Activated CD4-positive, alpha-beta memory T cell treated with anti-CD3 and anti-CD28 coated beads, Interleukin-2, amount 10 ng/mL, durations not matched to agents 7 days and 5 days (primary cell): ENCODE data around the gene TALDO1. TPM values are rescaled to one million over a fixed set of nuclear protein-coding genes. Genes with fewer than 3 reads are reported as not detected.

ENCODE experiments used
- CTCF ChIA-PET: fragments of 350-600 bp; sonication (Branson Sonifier 250); formaldehyde crosslinking; loops from one replicate; lab custom pipeline; 2021; ENCODE audit warnings: antibody characterized with exemption, inconsistent platforms; lab: Charles Lee
- POLR2A ChIA-PET: fragments of 350-600 bp; sonication (Branson Sonifier 250); formaldehyde crosslinking; loops from one replicate; lab custom pipeline; 2021; ENCODE audit warnings: antibody characterized with exemption; lab: Charles Lee
- DNase-seq: peaks from one replicate; pipeline ENCODE4 v3.0.0-alpha.2; 2020
- H3K27ac Mint-ChIP-seq: one replicate; pipeline ENCODE4 v1.8.0; 2021; ENCODE audit warnings: mild to moderate bottlenecking, mixed read lengths
- H3K27me3 Mint-ChIP-seq: one replicate; pipeline ENCODE4 v1.8.0; 2021; ENCODE audit warnings: mixed read lengths
- H3K36me3 Mint-ChIP-seq: one replicate; pipeline ENCODE4 v1.8.0; 2021; ENCODE audit warnings: low read depth, mixed read lengths
- H3K4me1 Mint-ChIP-seq: one replicate; pipeline ENCODE4 v1.8.0; 2021; ENCODE audit warnings: mixed read lengths
- H3K4me3 Mint-ChIP-seq: one replicate; pipeline ENCODE4 v1.8.0; 2021; ENCODE audit warnings: mild to moderate bottlenecking, mixed read lengths
- H3K9me3 Mint-ChIP-seq: one replicate; pipeline ENCODE4 v1.8.0; 2021; ENCODE audit warnings: mixed read lengths
- total RNA-seq, 2 experiments: library from RNA; stranded (reverse); gene quantifications; one replicate each; pipeline ENCODE4 v1.2.3, GENCODE V29; 2021

Gene TALDO1
- total RNA-seq, 2 experiments from 2014 or later = 215 to 224 TPM

DNA sequence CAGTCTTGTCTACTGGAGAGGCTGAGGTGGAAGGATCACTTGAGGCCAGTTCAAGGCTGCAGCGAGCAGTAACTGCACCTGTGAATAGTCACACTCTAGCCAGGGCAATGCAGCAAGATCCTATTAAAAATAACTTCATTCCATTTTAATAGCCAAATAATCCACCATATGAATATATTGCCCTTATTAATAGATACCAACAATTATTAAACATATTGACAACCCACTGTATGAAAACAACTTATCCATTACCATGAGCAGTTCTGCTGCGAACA is 19.6 kb downstream of the TALDO1 start:
- CTCF ChIA-PET = no interaction called here
- POLR2A ChIA-PET = no interaction called here
- H3K27me3 Mint-ChIP-seq = no peaks in the 10 kb centered on the region
- no peak for DNase-seq
- peaks cover 5% of the 10 kb centered on the region for H3K4me1 Mint-ChIP-seq
- H3K36me3 Mint-ChIP-seq = peaks cover 39% of the 10 kb centered on the region
- H3K27ac Mint-ChIP-seq = peak overlapping the region; percentile 10
- no peaks in the 10 kb centered on the region for H3K9me3 Mint-ChIP-seq
- no peak overlapping the region for H3K4me3 Mint-ChIP-seq

DNA sequence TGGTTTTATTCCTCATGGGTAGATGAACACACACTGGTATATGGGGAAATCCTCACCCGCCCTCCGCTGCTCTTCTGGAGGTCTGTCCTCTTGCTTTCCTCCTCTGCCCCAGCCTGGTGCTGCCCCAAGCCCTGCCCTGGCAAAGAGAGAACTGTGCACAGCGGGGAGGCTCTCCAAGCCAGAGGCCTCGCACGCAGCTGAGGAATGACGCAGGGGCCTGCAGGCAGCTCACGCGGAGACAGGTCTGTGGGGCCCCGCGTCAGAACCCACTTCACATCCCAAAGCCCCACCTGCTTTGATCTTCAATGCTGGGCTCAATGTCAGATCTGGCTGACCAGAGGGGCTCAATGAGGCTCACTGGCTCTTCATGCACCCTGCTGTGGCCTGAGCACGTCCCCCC is 20.0 kb downstream of the TALDO1 start:
- Mint-ChIP-seq H3K9me3 (no peaks in the 10 kb centered on the region), H3K4me3 (no peak overlapping the region), H3K4me1 (peaks cover 5% of the 10 kb centered on the region), H3K27ac (peak overlapping the region; percentile 10), H3K36me3 (peaks cover 37% of the 10 kb centered on the region), H3K27me3 (no peaks in the 10 kb centered on the region)
- no peak for DNase-seq
- ChIA-PET POLR2A (no interaction called here), CTCF (no interaction called here)

DNA sequence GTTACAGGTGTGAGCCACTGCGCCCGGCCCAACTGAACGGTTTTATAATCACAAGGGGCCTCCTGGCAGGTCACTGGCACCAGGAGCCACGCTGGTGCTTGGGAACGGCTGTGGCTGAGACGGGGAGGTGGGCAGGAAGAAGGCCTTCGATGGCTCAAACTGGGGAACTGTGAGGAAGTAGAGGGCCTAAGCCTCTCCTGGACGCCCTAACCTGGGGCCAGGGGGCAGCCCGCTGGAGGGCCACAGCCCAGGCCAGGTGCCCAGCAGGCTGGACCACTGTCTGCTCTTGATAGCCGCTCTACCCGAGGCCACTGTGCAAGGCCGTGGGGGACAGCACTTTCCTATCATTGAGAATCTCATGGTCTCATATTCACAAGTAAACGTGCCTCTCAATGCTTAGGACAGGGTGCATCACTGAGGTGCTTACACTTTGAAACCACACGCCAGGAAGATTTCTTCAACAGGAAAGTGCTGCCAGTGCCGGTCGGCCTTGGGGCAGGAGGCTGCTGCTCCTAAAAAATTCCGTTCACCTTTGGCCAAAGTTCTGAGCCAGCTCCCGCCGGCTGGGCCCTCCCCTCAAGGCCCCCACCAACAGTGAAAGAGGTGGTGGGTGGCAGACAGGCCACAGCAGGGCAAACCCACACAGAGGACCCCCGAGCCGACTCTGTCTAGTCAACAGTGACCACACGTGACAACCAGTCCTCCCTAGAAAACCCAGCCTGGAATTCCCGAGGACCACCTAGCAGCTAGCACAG is 22.8 kb downstream of the TALDO1 start:
- POLR2A ChIA-PET = interaction anchor here (1.4 kb wide), 1 partner anchor 25 kb away, joined by 5 read pairs; no protein-coding TSS in a partner anchor
- CTCF ChIA-PET = no interaction called here
- Mint-ChIP-seq H3K9me3 (no peaks in the 10 kb centered on the region), H3K4me1 (peaks cover 11% of the 10 kb centered on the region), H3K27ac (no peak overlapping the region), H3K36me3 (peaks cover 15% of the 10 kb centered on the region), H3K4me3 (no peak overlapping the region), H3K27me3 (no peaks in the 10 kb centered on the region)
- DNase-seq = no peak

DNA sequence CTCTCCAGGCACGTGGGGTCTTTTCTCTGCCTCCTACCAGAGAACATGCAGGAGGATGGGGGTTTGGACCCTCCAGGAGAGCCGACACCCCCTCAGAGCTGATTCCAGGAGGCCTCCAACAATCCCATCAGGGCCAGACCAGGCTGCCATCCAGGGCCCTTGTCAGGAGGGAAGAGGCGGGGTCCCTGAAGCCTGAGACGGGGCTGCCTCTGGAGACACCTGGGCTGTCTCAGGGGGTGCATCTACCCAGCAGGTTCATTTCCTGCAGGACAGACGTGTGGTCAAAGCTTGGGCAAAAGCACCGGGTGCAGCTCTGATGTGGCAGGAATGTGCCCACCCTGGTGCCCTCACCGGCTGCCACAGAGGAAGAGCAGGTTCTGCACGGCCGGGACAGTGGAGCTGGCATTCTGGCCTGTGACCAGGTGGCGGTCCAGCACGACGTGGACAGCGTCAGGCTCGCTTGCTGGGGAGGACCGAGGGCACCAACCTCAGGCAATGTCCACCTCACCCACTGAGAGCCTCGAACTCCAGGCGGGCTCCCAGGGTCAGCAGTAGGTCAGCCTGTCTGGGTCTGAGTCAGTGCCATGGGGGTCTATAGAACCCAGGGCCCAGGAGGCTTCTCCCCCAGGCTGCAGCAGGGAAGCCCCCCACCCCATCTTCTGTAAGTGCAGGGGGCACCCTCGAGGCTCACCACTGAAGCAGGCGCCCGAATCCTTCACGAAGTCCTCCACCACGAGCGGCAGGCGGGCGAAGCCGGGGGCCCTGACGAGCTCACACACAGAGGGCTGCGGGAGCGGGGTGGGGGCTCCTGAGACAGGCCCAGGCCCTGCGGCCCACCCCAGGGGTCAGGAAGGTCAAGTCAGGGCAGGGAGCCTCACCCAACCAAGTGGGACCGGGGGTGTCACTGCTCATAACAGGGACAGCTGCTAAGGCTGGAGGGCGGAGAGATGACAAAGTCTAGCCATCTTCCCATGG is 23.7 kb downstream of the TALDO1 start:
- Mint-ChIP-seq H3K27ac (no peak overlapping the region), H3K4me1 (peaks cover 17% of the 10 kb centered on the region), H3K4me3 (no peak overlapping the region), H3K27me3 (no peaks in the 10 kb centered on the region), H3K9me3 (no peaks in the 10 kb centered on the region), H3K36me3 (peaks cover 11% of the 10 kb centered on the region)
- CTCF ChIA-PET = no interaction called here
- POLR2A ChIA-PET = interaction anchor here (1.4 kb wide), 1 partner anchor 25 kb away, joined by 5 read pairs; no protein-coding TSS in a partner anchor
- DNase-seq = no peak

DNA sequence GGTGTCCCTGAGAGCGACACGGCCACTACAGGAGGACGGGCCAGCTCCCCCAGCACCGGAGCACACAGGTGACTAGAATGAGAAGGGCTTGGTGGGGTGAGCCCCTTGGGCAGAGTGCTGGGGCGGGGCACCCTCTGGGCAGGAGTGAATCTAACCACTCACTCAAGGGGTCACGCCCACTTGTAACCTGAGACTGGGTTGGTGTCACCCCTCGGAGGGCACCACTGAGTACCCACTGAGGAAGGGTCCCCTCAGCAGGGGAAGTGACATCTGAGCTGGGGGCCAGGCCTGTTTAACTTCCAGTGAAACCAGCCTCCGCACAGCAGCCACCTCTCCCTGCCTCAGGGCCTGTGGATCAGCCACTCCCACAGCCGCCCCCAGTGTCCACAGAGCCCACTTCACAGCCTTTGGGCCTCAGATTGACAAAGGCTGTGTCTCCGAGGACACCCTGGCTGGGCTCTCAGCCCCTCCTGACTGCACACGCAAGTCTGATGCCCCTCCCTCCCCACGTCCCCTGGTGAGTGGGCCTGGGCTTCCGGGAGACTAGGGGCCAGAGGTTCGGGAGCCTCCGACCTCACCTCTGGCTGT is 24.4 kb downstream of the TALDO1 start:
- H3K27me3 Mint-ChIP-seq = no peaks in the 10 kb centered on the region
- ChIA-PET CTCF (interaction anchor here (1.0 kb wide), 1 partner anchor 35 kb away, joined by 4 read pairs; no protein-coding TSS in a partner anchor), POLR2A (interaction anchor here (1.4 kb wide), 1 partner anchor 24 kb away, joined by 5 read pairs; no protein-coding TSS in a partner anchor)

DNA sequence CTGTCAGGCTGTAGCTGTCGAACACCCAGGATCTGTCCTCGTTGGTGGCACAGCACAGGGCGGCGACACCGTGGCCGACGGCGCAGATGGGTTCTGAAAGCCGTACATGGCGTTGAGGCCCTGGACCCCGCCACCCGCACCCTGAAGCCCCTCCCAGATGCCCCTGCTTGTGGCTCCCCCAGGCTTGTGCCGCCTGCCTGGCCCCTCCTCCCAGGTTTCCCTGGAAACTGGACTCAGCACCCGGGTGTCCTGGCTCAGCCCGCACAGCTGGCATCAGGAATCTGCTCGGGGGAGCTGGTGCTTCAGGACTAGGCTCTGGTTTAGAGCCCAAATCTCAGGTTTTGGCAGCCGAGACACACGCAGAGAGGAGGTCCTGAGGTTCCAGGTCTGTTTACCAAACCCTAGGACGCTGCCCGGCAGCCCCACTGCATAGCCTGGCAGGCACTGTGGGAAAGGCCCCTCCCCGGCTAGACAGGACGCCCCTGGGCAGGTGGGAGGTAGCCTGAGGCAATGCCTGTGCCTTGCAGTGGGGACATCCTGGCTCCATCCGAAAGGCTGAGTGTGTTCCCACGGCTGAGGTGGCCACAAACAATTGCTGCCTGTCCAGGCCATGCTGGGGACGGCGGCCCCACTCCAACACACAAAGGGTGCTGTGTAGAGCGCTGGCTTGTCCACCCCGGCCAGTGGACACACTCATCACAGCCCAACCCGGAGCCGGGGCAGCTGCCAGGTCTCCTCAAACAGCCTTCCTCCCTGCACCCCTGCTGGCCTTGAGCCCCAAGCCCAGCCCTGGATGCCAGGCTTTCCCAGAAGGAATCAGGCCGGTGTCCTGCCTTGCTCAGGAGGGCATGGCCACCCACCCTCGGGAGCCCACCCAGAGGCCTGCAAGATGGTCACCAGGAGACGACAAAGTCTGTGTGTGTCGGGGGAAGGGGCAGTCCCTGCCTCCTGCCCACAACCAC is 25.4 kb downstream of the TALDO1 start:
- ChIA-PET POLR2A (no interaction called here), CTCF (interaction anchor here (1.0 kb wide), 1 partner anchor 34 kb away, joined by 4 read pairs; no protein-coding TSS in a partner anchor)
- peaks cover 18% of the 10 kb centered on the region for H3K4me1 Mint-ChIP-seq
- no peak for DNase-seq
- H3K9me3 Mint-ChIP-seq = no peaks in the 10 kb centered on the region
- H3K27ac Mint-ChIP-seq = no peak overlapping the region
- H3K4me3 Mint-ChIP-seq = no peak overlapping the region
- no peaks in the 10 kb centered on the region for H3K27me3 Mint-ChIP-seq
- H3K36me3 Mint-ChIP-seq = peaks cover 7% of the 10 kb centered on the region

More for the DNA sequence above, 24.4 kb downstream of the TALDO1 start:
- no peak for DNase-seq
- Mint-ChIP-seq H3K4me3 (no peak overlapping the region), H3K4me1 (peaks cover 21% of the 10 kb centered on the region), H3K27ac (no peak overlapping the region), H3K9me3 (no peaks in the 10 kb centered on the region), H3K36me3 (peaks cover 8% of the 10 kb centered on the region)

DNA sequence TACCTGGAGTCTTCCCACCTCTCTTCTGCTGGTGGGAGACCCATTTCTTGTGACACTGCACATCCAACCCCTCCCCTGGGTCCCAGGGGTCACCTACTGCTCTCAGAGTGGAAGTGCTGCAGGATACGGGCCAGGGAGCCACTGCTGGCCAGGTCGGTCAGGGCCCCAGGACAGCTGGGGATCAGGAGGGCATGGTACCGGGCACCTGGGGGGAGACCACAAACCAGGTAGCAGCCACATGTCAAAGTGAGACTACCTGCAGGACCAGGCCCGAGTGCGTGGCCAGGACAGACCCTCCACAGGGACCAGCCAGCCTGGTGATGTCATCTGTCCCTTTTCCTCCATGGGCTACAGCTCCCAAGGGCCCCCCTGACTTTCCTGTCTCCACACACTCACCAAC is 26.2 kb downstream of the TALDO1 start:
- Mint-ChIP-seq H3K9me3 (no peaks in the 10 kb centered on the region), H3K4me3 (no peak overlapping the region), H3K27ac (no peak overlapping the region), H3K36me3 (peaks cover 7% of the 10 kb centered on the region), H3K4me1 (peaks cover 18% of the 10 kb centered on the region), H3K27me3 (no peaks in the 10 kb centered on the region)
- ChIA-PET CTCF (no interaction called here), POLR2A (no interaction called here)
- DNase-seq = no peak

DNA sequence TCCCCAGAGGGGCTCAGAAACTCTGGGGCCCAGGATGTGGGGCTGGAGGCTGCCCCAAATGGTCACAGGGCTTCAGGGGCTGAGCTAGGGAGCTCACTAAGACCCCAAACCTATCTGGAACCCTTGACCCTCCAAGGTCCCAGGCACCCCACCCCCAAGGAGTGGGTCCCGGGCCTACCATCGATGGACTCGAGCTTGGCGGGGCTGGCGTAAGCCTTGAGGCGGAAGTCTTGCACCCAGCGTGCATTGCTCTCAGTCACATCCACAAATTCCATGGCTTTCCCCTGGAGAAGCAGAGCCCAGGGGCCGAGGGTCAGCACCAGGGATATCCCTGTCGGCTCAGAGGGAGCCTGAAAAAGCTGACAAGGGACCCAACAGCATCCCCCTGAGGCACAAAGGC is 26.6 kb downstream of the TALDO1 start:
- Mint-ChIP-seq H3K4me3 (no peak overlapping the region), H3K27ac (no peak overlapping the region), H3K4me1 (peaks cover 19% of the 10 kb centered on the region), H3K36me3 (peaks cover 7% of the 10 kb centered on the region), H3K9me3 (no peaks in the 10 kb centered on the region), H3K27me3 (no peaks in the 10 kb centered on the region)
- POLR2A ChIA-PET = no interaction called here
- DNase-seq = no peak
- CTCF ChIA-PET = no interaction called here

DNA sequence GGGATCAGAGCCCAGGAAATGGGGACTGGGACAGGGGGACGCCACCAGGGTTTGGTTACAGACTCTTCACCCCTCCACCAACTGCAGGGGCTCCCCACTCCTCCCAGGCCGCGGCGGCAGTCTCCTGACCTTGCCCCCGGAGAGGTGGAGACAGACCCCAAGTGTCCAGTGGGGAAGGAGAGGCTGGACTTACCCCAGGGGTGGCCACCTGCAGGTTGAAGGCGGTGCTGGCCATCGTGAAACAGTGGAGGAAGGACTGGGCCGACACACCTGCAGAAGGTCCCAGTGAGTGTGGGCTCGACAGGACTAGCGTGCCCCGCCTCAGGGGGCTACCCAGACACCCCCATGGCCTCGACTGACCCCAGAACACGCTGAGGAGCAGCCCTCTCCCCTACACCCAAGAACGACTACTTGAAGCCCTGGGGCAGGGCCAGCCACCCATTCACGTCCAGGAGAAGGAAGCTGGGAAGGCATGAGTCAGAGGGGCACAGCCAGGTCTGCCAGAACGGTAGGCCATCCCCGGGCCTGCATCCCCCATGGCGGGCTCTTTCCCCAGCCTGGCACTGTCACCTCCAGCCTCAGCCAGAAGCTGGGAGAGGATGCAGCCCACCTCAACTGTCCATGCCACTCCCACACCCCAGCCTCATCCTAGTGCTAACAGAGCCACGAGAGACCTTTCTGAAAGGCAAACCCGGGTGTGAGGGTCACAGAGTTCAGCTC is 27.8 kb downstream of the TALDO1 start:
- DNase-seq = no peak
- Mint-ChIP-seq H3K4me3 (peak overlapping the region; percentile 61), H3K9me3 (no peaks in the 10 kb centered on the region), H3K27ac (no peak overlapping the region), H3K4me1 (peaks cover 28% of the 10 kb centered on the region), H3K36me3 (peaks cover 5% of the 10 kb centered on the region), H3K27me3 (no peaks in the 10 kb centered on the region)
- CTCF ChIA-PET = no interaction called here
- POLR2A ChIA-PET = interaction anchor here (1.0 to 2.4 kb wide), 4 partner anchors 9 to 80 kb away, joined by 3 to 14 read pairs (median 5); partner anchors contain the start of genes DEAF1, TALDO1 and TMEM80

DNA sequence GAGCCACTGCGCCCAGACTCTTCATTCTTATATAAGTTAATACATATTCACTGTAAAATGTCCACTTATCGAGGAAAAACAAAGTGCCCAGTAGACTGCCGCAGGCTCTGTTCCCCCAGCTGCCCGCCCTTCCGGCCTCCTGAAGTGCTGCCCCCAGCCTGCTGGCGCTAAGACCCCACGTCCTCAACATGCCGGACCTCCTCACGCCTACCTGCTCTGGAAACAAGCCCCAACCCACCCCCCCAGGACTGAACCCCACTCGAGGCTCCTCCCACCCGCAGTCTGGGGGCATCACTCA is 28.9 kb downstream of the TALDO1 start:
- Mint-ChIP-seq H3K27me3 (no peaks in the 10 kb centered on the region), H3K4me3 (peak overlapping the region; percentile 81), H3K9me3 (no peaks in the 10 kb centered on the region), H3K27ac (peak overlapping the region; percentile 63), H3K4me1 (peaks cover 35% of the 10 kb centered on the region), H3K36me3 (peaks cover 2% of the 10 kb centered on the region)
- ChIA-PET CTCF (interaction anchor here (0.6 to 1.1 kb wide), 2 partner anchors 328 to 475 kb away, joined by 3 to 5 read pairs; no protein-coding TSS in a partner anchor), POLR2A (interaction anchor here (1.0 to 3.5 kb wide), 10 partner anchors 11 to 81 kb away, joined by 3 to 35 read pairs (median 6); partner anchors contain the start of genes DEAF1, PIDD1, RPLP2 and TALDO1)
- DNase-seq = no peak

DNA sequence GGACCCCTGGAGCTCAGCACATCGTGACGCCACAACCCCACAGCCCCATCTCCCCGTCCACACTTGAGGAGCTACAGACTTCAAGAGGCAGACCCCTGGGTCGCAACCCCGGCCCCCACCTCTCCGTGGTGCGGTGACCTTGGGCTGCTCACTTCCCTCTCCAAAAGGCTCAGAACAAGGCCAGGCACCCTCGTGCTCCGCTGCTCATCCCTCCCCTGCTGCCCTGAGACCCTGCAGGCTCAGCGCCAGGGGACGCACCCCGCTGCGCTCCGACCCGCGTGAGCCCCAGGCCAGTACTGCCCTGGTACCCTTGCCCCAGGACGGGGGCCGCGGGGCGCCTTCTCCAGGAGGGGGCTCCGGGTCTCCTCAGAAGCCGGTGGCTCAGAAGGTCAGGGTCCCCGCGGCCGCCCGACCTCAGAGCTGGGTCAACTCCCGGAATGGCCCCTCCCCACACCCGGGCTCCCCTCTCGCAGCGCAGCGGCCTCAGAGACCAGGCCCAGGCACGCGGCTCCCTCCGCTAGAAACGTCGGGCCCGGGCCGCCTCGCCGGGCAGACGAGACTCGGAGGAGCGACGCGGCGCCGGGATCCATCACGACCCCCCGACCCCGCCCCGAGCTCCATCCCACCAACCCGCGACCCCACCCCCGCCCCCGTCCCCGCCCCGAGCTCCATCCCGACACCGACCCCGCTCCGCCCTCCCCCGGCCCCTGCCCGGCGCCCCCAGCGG is 29.5 kb downstream of the TALDO1 start:
- peak; percentile 30 for DNase-seq
- Mint-ChIP-seq H3K4me1 (peaks cover 35% of the 10 kb centered on the region), H3K36me3 (peaks cover 2% of the 10 kb centered on the region), H3K9me3 (no peaks in the 10 kb centered on the region), H3K27ac (peak overlapping the region; percentile 68), H3K4me3 (peak overlapping the region; percentile 81), H3K27me3 (no peaks in the 10 kb centered on the region)
- ChIA-PET POLR2A (interaction anchor here (1.1 to 3.5 kb wide), 11 partner anchors 13 to 82 kb away, joined by 3 to 35 read pairs (median 5); partner anchors contain the start of genes DEAF1, PIDD1, POLR2L and RPLP2), CTCF (interaction anchor here (0.6 to 1.2 kb wide), 3 partner anchors 13 to 475 kb away, joined by 3 to 5 read pairs (median 3); no protein-coding TSS in a partner anchor)
